Nephron (organoid): Measurements from ENCODE around the gene GINS2.
A peak's percentile ranks its signal among the peaks of the same experiment; 100 is the strongest.

Source experiments
- H3K27ac Mint-ChIP-seq, 3 experiments: 2 replicates each; pipeline ENCODE4 v1.8.0; 2020; ENCODE audit warnings: mixed read lengths in 3 of 3, mild to moderate bottlenecking in 2 of 3, moderate library complexity in 1 of 3
- H3K27me3 Mint-ChIP-seq: 2 replicates; pipeline ENCODE4 v1.8.0; 2021; ENCODE audit warnings: low read depth, mild to moderate bottlenecking, moderate library complexity, mixed read lengths
- H3K36me3 Mint-ChIP-seq: 2 replicates; pipeline ENCODE4 v1.8.0; 2020; ENCODE audit warnings: low read depth, mixed read lengths
- H3K4me1 Mint-ChIP-seq: 2 replicates; pipeline ENCODE4 v1.8.0; 2020; ENCODE audit warnings: mixed read lengths
- H3K4me3 Mint-ChIP-seq, 3 experiments: 2 replicates each; pipeline ENCODE4 v1.8.0; 2020; ENCODE audit warnings: mild to moderate bottlenecking in 3 of 3, mixed read lengths in 3 of 3, moderate library complexity in 2 of 3
- H3K9me3 Mint-ChIP-seq: 2 replicates; pipeline ENCODE4 v1.8.0; 2020; ENCODE audit warnings: mixed read lengths
- CTCF ChIP-seq, 3 experiments: fragments of 200-600 bp; sonication (generic); IDR thresholded peaks; one replicate each; pipeline ENCODE4 v1.5.0; 2021; ENCODE audit warnings: antibody characterized with exemption in 3 of 3; ENCODE audit not compliant: unreplicated experiment in 3 of 3

Gene GINS2

GRCh38 chr16:85695196-85696128, 6.7 kb upstream of the GINS2 start:
- no peak overlapping the region for H3K27ac Mint-ChIP-seq
- no peaks in the 10 kb centered on the region for H3K36me3 Mint-ChIP-seq
- no peaks in the 10 kb centered on the region for H3K9me3 Mint-ChIP-seq
- no peak overlapping the region for H3K4me3 Mint-ChIP-seq
- TF ChIP-seq CTCF (IDR thresholded peaks at IDR 0.05; ENCODE audit: unreplicated experiment in 3 of 3) = no peak
- peaks cover 27% of the 10 kb centered on the region for H3K27me3 Mint-ChIP-seq
- peaks cover 17% of the 10 kb centered on the region for H3K4me1 Mint-ChIP-seq

GRCh38 chr16:85690469-85691064, 1.8 kb upstream of the GINS2 start:
- TF ChIP-seq CTCF (IDR thresholded peaks at IDR 0.05; ENCODE audit: unreplicated experiment in 3 of 3) = no peak
- Mint-ChIP-seq H3K4me1 (peaks cover 14% of the 10 kb centered on the region), H3K27me3 (peaks cover 10% of the 10 kb centered on the region), H3K9me3 (no peaks in the 10 kb centered on the region), H3K4me3 (peak overlapping the region in 1 of 3 experiments; percentile 8), H3K27ac (peak overlapping the region in 1 of 3 experiments; percentile 31), H3K36me3 (no peaks in the 10 kb centered on the region)

- Mint-ChIP-seq H3K27ac (no peak overlapping the region), H3K4me1 (peaks cover 14% of the 10 kb centered on the region), H3K36me3 (no peaks in the 10 kb centered on the region), H3K27me3 (peaks cover 10% of the 10 kb centered on the region), H3K4me3 (peak overlapping the region; percentile 43 to 68 (median 62)), H3K9me3 (no peaks in the 10 kb centered on the region)
- no peak for TF ChIP-seq CTCF (IDR thresholded peaks at IDR 0.05; ENCODE audit: unreplicated experiment in 3 of 3)
Observed at GRCh38 chr16:85689950-85690320, 1.2 kb upstream of the GINS2 start.

GRCh38 chr16:85689285-85689949, 663 bp upstream of the GINS2 start:
- Mint-ChIP-seq H3K36me3 (peaks cover under 1% of the 10 kb centered on the region), H3K27me3 (peaks cover 10% of the 10 kb centered on the region), H3K9me3 (no peaks in the 10 kb centered on the region), H3K27ac (no peak overlapping the region), H3K4me1 (peaks cover 14% of the 10 kb centered on the region), H3K4me3 (peak overlapping the region; percentile 67 to 81 (median 81))
- TF ChIP-seq CTCF (IDR thresholded peaks at IDR 0.05; ENCODE audit: unreplicated experiment in 3 of 3) = no peak

- H3K36me3 Mint-ChIP-seq = peaks cover 9% of the 10 kb centered on the region
Observed at GRCh38 chr16:85687651-85688471, 893 bp downstream of the GINS2 start.

More at GRCh38 chr16:85687651-85688471, 893 bp downstream of the GINS2 start:
- Mint-ChIP-seq H3K4me3 (peak overlapping the region; percentile 77 to 79 (median 77)), H3K27me3 (peaks cover 9% of the 10 kb centered on the region), H3K9me3 (no peaks in the 10 kb centered on the region), H3K4me1 (peaks cover 23% of the 10 kb centered on the region), H3K27ac (no peak overlapping the region)
- TF ChIP-seq CTCF (IDR thresholded peaks at IDR 0.05; ENCODE audit: unreplicated experiment in 3 of 3) = no peak
